Astrocyte (in vitro differentiated cells and primary cell): Measurements from ENCODE around the gene EVC2. TPM values are rescaled to one million over a fixed set of nuclear protein-coding genes. Genes with fewer than 3 reads are reported as not detected.

Experiments
- DNase-seq: peaks from one replicate; pipeline ENCODE4 v3.0.0-alpha.2; 2010; ENCODE audit warnings: low read depth
- FAIRE-seq: peaks from 2 replicates; lab custom pipeline; 2011; peaks lifted over from hg19 to GRCh38; lab: Jason Lieb, UNC
- H2AFZ ChIP-seq: 2 replicates; pipeline ENCODE4 v1.6.0; 2012; ENCODE audit warnings: low read depth, low read length, inconsistent platforms
- H3K27ac ChIP-seq: 2 replicates; pipeline ENCODE4 v1.5.1; 2011; ENCODE audit warnings: low read depth, low read length, inconsistent platforms
- H3K27me3 ChIP-seq: 2 replicates; pipeline ENCODE4 v1.6.0; 2011; ENCODE audit warnings: low read length, inconsistent platforms; ENCODE audit not compliant: insufficient read depth
- H3K36me3 ChIP-seq: 2 replicates; pipeline ENCODE4 v1.5.1; 2011; ENCODE audit warnings: low read length, inconsistent platforms; ENCODE audit not compliant: insufficient read depth
- H3K4me1 ChIP-seq: 2 replicates; pipeline ENCODE4 v1.5.1; 2011; ENCODE audit warnings: low read length, inconsistent platforms; ENCODE audit not compliant: insufficient read depth
- H3K4me2 ChIP-seq: 2 replicates; pipeline ENCODE4 v1.6.0; 2012; ENCODE audit warnings: low read length, inconsistent platforms
- H3K4me3 ChIP-seq: 2 replicates; pipeline ENCODE4 v1.5.1; 2011; ENCODE audit warnings: low read depth, mild to moderate bottlenecking, low read length, inconsistent platforms; ENCODE audit not compliant: insufficient read depth
- H3K79me2 ChIP-seq: 2 replicates; pipeline ENCODE4 v1.6.0; 2012; ENCODE audit warnings: mild to moderate bottlenecking, low read length, inconsistent platforms; ENCODE audit not compliant: insufficient read depth
- H3K9ac ChIP-seq: 2 replicates; pipeline ENCODE4 v1.6.0; 2012; ENCODE audit warnings: mild to moderate bottlenecking, low read length, inconsistent platforms
- H3K9me3 ChIP-seq: 2 replicates; pipeline ENCODE4 v1.5.1; 2012; ENCODE audit warnings: low read depth, mild to moderate bottlenecking, low read length, inconsistent platforms; ENCODE audit not compliant: insufficient read depth
- H4K20me1 ChIP-seq: 2 replicates; pipeline ENCODE4 v1.6.0; 2012; ENCODE audit warnings: low read length, inconsistent platforms; ENCODE audit not compliant: insufficient read depth
- H3K27ac Mint-ChIP-seq: one replicate; pipeline ENCODE4 v1.8.0; 2021; ENCODE audit warnings: mild to moderate bottlenecking, mixed read lengths; ENCODE audit not compliant: unreplicated experiment
- H3K27me3 Mint-ChIP-seq: one replicate; pipeline ENCODE4 v1.8.0; 2021; ENCODE audit warnings: low read depth, mixed read lengths; ENCODE audit not compliant: unreplicated experiment
- H3K36me3 Mint-ChIP-seq: one replicate; pipeline ENCODE4 v1.8.0; 2021; ENCODE audit warnings: low read depth, mixed read lengths; ENCODE audit not compliant: unreplicated experiment
- H3K4me1 Mint-ChIP-seq: one replicate; pipeline ENCODE4 v1.8.0; 2021; ENCODE audit warnings: low read depth, mixed read lengths; ENCODE audit not compliant: unreplicated experiment
- H3K4me3 Mint-ChIP-seq: one replicate; pipeline ENCODE4 v1.8.0; 2021; ENCODE audit warnings: mild to moderate bottlenecking, moderate library complexity, mixed read lengths; ENCODE audit not compliant: unreplicated experiment
- H3K9me3 Mint-ChIP-seq: one replicate; pipeline ENCODE4 v1.8.0; 2021; ENCODE audit warnings: mild to moderate bottlenecking, mixed read lengths; ENCODE audit not compliant: unreplicated experiment
- EZH2 ChIP-seq: IDR thresholded peaks from 2 replicates; pipeline ENCODE4 v1.6.1; 2012; ENCODE audit warnings: mild to moderate bottlenecking, low read length, inconsistent platforms; ENCODE audit not compliant: insufficient read depth
- total RNA-seq: library from RNA; stranded (reverse); gene quantifications from 2 replicates; pipeline ENCODE4 v1.2.1, GENCODE V29; 2021
- TF ChIP-seq, protein P1 (sequence below): IDR thresholded peaks from 2 replicates; pipeline ENCODE4 v1.5.1; 2011; ENCODE audit warnings: low read depth, mild to moderate bottlenecking, inconsistent platforms, low read length, moderate library complexity; ENCODE audit not compliant: insufficient read depth

Gene EVC2
- total RNA-seq, 1 donor from 2014 or later: 3.3 TPM

- no peak overlapping the region for H2AFZ ChIP-seq
- no peak for FAIRE-seq
- no peak overlapping the region for H3K4me3 ChIP-seq
- no peaks in the 10 kb centered on the region for H3K4me1 ChIP-seq
- H3K4me1 Mint-ChIP-seq: no peaks in the 10 kb centered on the region
- H3K9me3 ChIP-seq: no peaks in the 10 kb centered on the region
- H3K4me3 Mint-ChIP-seq: no peak overlapping the region
- DNase-seq: no peak
- H3K27ac Mint-ChIP-seq: no peak overlapping the region
- H3K9ac ChIP-seq: no peak overlapping the region
- no peak for TF ChIP-seq EZH2
- TF ChIP-seq, protein P1, sequence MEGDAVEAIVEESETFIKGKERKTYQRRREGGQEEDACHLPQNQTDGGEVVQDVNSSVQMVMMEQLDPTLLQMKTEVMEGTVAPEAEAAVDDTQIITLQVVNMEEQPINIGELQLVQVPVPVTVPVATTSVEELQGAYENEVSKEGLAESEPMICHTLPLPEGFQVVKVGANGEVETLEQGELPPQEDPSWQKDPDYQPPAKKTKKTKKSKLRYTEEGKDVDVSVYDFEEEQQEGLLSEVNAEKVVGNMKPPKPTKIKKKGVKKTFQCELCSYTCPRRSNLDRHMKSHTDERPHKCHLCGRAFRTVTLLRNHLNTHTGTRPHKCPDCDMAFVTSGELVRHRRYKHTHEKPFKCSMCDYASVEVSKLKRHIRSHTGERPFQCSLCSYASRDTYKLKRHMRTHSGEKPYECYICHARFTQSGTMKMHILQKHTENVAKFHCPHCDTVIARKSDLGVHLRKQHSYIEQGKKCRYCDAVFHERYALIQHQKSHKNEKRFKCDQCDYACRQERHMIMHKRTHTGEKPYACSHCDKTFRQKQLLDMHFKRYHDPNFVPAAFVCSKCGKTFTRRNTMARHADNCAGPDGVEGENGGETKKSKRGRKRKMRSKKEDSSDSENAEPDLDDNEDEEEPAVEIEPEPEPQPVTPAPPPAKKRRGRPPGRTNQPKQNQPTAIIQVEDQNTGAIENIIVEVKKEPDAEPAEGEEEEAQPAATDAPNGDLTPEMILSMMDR: no peak
- no peaks in the 10 kb centered on the region for H3K36me3 ChIP-seq
- H3K9me3 Mint-ChIP-seq: peaks cover 10% of the 10 kb centered on the region
- no peak overlapping the region for H3K27ac ChIP-seq
- H3K27me3 ChIP-seq: no peaks in the 10 kb centered on the region
- H3K4me2 ChIP-seq: no peak overlapping the region
- H3K79me2 ChIP-seq: no peaks in the 10 kb centered on the region
- peaks cover 13% of the 10 kb centered on the region for H3K36me3 Mint-ChIP-seq
- H3K27me3 Mint-ChIP-seq: peaks cover 2% of the 10 kb centered on the region
- H4K20me1 ChIP-seq: no peaks in the 10 kb centered on the region
Measured at GRCh38 chr4:5545271-5545670, 163.1 kb downstream of the EVC2 start.

DNA sequence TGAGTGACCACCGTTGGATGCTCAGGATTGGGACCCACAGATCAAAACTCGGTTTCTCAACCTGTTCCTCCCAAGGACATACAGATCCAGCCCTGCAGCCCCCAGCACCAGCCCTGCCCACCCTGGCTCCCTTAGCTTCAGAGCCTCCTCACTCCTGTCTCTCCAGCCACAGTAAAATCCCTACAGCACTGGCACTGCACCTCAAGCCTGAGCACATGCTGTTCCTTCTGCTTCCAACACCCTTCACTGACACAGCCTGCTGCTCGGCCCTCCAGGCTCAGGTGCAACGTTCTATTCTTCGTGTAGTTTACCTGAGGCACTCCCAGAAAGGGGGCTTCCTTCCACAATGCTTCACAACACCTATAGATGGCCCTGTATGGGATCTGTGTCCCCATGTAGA is 163.6 kb downstream of the EVC2 start:
- H3K4me3 Mint-ChIP-seq: no peak overlapping the region
- Histone ChIP-seq H2AFZ (no peak overlapping the region), H3K27ac (no peak overlapping the region), H3K4me1 (no peaks in the 10 kb centered on the region), H3K9ac (no peak overlapping the region), H3K4me2 (no peak overlapping the region), H3K9me3 (no peaks in the 10 kb centered on the region), H4K20me1 (no peaks in the 10 kb centered on the region), H3K27me3 (no peaks in the 10 kb centered on the region), H3K36me3 (no peaks in the 10 kb centered on the region), H3K79me2 (no peaks in the 10 kb centered on the region), H3K4me3 (no peak overlapping the region)
- DNase-seq (no peak), FAIRE-seq (no peak)
- TF ChIP-seq, protein P1: no peak
- TF ChIP-seq EZH2: no peak
- H3K9me3 Mint-ChIP-seq: peaks cover 7% of the 10 kb centered on the region
- no peaks in the 10 kb centered on the region for H3K4me1 Mint-ChIP-seq
- H3K27ac Mint-ChIP-seq: no peak overlapping the region
- peaks cover 8% of the 10 kb centered on the region for H3K36me3 Mint-ChIP-seq
- peaks cover 2% of the 10 kb centered on the region for H3K27me3 Mint-ChIP-seq

DNA sequence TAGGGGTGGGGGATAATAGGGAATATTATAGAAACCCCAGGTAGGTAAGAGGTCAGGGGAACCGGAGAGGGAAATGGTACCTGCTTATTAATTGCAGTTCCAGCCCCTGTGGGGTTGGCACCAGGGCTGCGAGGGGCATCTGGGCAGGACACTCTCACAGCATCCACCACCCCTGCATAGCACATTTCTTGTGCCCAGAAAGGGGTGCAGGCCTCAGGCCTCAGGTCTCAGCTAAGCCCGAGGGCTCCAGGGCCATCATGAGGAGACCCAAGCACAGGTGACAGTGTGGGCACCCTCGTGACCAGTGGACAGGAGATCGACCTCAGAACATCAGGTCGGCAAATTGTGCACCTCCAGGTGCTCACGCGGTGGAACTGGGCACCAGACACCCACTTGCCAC is 164.7 kb downstream of the EVC2 start:
- H3K36me3 ChIP-seq: no peaks in the 10 kb centered on the region
- Mint-ChIP-seq H3K36me3 (peaks cover 4% of the 10 kb centered on the region), H3K4me1 (no peaks in the 10 kb centered on the region), H3K9me3 (peaks cover 3% of the 10 kb centered on the region), H3K27ac (no peak overlapping the region), H3K4me3 (no peak overlapping the region), H3K27me3 (peaks cover 2% of the 10 kb centered on the region)
- H3K27me3 ChIP-seq: no peaks in the 10 kb centered on the region
- no peak for FAIRE-seq
- no peaks in the 10 kb centered on the region for H4K20me1 ChIP-seq
- H3K4me3 ChIP-seq: no peak overlapping the region
- DNase-seq: no peak
- H3K79me2 ChIP-seq: no peaks in the 10 kb centered on the region
- no peak overlapping the region for H2AFZ ChIP-seq
- no peaks in the 10 kb centered on the region for H3K9me3 ChIP-seq
- no peaks in the 10 kb centered on the region for H3K4me1 ChIP-seq
- TF ChIP-seq, protein P1: no peak
- no peak for TF ChIP-seq EZH2
- H3K4me2 ChIP-seq: no peak overlapping the region
- no peak overlapping the region for H3K9ac ChIP-seq
- no peak overlapping the region for H3K27ac ChIP-seq
